Mammary epithelial cell (primary cell): ENCODE measurements around the gene NR2F2.

Experiments used
- EZH2 ChIP-seq: IDR thresholded peaks from 2 replicates; pipeline ENCODE4 v1.6.1; 2012; ENCODE audit warnings: low read length, inconsistent platforms, borderline replicate concordance
- TF ChIP-seq, protein P1 (sequence below), 2 donors: IDR thresholded peaks in 1 of 2; conservative IDR thresholded peaks in 1 of 2; 2 replicates each; pipeline ENCODE4 v1.5.1; 2011 to 2012; ENCODE audit warnings: inconsistent platforms in 2 of 2, low read length in 2 of 2, mild to moderate bottlenecking in 2 of 2, control low read depth in 1 of 2, low read depth in 1 of 2; ENCODE audit not compliant: insufficient read depth in 1 of 2; ENCODE audit errors: extremely low read depth in 1 of 2

DNA sequence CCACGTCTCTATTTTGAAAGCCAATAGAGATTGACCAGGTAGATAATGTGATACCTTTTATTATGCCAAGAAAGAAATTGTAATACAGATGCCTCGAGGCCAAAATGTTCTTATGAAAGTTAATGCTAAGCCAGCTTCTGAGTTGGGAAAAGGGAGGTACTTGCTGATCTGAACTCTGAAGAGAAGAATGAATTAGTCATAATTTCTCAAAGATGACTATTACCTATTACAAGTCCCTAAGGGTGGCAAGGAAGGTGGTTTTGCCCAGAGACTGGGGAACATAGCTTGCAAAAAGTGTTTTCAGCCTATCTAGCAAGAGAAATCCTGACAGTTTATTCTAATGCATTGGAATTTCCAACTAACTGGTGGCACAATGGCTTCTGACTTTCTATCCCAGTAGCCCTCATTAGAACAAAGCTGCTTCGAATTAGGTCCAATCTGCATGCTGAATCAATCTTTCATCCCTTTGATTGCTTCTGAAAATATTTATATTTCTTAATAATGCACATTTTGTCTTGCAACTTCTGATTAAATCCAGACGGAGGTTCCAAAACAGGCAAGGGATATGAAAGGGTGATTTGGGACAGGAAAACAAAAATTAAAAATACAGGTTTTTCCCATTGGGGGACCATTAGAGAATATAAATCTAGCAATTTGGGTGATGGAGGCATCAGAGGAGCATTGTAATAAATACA lies 17.7 kb upstream of the NR2F2 start:
- TF ChIP-seq, protein P1, sequence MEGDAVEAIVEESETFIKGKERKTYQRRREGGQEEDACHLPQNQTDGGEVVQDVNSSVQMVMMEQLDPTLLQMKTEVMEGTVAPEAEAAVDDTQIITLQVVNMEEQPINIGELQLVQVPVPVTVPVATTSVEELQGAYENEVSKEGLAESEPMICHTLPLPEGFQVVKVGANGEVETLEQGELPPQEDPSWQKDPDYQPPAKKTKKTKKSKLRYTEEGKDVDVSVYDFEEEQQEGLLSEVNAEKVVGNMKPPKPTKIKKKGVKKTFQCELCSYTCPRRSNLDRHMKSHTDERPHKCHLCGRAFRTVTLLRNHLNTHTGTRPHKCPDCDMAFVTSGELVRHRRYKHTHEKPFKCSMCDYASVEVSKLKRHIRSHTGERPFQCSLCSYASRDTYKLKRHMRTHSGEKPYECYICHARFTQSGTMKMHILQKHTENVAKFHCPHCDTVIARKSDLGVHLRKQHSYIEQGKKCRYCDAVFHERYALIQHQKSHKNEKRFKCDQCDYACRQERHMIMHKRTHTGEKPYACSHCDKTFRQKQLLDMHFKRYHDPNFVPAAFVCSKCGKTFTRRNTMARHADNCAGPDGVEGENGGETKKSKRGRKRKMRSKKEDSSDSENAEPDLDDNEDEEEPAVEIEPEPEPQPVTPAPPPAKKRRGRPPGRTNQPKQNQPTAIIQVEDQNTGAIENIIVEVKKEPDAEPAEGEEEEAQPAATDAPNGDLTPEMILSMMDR (conservative IDR thresholded peaks at IDR 0.05 in 1 of 2, IDR thresholded peaks at IDR 0.05 in 1 of 2; ENCODE audit: extremely low read depth in 1 of 2, insufficient read depth in 1 of 2, low read depth in 1 of 2, low read length in 2 of 2) = no peak
- no peak for TF ChIP-seq EZH2
